NCI-H526 treated with DMSO at 0.1 percent for 48 hours (cell line): ENCODE data around the gene RNF123.

Experiments
- DNase-seq: peaks from one replicate; lab custom pipeline; 2025; lab: John Stamatoyannopoulos, UW

RNF123 gene

DNA sequence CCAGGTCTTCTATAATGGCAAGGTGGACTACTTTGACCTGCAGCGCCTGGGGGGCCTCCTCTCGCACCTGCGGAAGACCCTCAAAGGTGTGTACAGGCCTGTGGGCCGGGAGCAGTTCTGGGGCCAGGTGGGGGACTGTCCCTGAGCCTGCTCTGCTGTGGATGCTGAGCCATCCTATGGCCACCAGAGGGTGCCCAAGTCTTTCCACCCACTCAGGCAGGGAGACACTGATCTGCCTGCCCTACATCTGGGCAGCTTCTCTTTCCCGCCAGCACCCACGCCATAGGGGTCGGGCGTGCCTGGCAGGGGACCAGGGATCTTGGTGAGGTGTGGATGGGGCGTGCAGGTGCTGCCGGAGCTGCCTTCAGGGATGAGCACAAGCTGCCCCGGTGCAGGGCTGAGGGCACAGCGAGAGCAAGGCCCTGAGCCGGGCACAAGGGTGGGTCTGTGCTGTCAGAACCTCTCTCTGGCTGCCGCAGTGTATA is 14.1 kb downstream of the RNF123 start:
- DNase-seq: peak; percentile 18

DNA sequence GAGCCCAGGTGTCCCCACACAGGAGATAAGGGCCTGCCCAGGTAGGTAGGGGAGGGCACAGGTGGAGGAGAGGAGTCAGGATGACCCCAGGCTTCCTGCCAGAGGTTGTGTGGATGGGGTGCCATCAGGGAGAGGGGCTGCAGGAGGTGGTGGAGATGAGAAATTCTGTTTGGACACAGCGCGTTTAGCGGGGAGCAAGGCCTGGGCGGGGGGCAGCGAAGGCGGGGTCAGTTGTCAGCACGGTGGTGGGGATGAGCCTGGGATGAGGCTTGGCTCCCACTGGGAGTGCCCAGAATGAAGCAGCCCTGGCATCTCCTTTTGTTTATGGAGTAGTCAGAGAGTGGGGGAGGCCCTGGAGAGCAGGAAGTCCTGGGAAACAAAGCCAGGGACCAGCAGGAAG is 14.6 kb downstream of the RNF123 start:
- DNase-seq: no peak

- DNase-seq: no peak
Measured at GRCh38 chr3:49704629-49705028, 15.3 kb downstream of the RNF123 start.

DNA sequence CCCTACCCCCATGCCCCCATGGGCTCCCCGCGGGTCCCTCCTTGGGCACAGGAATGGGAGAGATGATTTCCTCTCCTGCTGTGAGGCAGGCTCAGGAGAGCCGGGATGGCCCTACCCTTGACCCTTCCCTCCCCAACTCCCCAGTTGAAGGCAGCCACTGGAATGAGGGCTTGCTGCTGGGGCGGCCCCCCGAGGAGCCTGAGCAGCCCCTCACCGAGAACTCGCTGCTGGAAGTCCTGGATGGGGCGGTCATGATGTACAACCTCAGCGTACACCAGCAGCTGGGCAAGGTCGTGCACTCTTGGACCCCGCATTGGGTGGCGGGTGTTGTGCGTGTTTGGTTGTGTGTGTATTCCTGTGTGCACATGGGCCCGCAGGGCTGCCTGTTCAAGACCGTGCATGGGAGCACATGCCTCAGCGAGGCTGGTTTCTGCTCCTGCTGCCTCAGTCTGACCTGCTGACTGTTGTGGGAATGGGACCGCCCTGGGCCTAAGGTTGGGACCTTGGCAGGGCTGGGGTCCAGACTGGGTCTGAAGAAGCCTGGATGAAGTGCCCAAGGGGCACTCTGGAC is 16.1 kb downstream of the RNF123 start:
- DNase-seq: no peak

- no peak for DNase-seq
Measured at GRCh38 chr3:49706456-49707112, 17.2 kb downstream of the RNF123 start.

DNA sequence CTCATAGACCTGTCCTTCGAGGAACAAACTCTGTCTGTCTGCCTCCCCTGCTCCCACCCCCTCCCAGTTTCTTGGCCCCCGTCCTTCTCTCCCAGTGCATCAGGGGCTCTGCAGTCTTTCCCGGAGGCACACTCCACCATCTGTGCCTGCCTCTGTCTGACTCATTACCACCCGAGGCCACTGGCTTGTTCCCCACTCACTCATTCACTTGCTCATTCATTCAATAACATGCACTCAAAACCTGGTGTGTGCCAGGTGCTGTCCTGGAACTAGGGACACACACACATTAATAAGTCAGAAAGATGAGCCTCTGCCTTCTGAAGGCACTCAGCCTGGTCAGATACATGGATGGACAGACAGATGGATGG is 17.7 kb downstream of the RNF123 start:
- DNase-seq: no peak

DNA sequence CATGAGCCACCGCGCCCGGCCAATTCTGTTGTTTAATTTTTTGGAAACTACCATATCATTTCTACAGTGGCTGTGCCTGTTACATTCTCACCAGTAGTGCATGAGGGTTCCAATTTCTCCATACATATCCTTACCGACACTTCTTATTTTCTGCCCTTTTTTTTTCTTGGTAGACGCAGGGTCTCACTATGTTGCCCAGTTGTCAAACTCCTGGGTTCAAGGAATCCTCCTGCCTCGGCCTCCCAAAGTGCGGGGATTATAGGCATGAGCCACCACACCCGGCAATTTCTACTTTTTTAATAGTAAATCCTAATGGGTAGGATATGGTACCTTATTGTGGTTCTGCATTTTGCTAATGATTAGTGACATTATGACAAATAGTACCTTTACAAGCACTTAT is 20.5 kb downstream of the RNF123 start:
- DNase-seq: no peak

DNA sequence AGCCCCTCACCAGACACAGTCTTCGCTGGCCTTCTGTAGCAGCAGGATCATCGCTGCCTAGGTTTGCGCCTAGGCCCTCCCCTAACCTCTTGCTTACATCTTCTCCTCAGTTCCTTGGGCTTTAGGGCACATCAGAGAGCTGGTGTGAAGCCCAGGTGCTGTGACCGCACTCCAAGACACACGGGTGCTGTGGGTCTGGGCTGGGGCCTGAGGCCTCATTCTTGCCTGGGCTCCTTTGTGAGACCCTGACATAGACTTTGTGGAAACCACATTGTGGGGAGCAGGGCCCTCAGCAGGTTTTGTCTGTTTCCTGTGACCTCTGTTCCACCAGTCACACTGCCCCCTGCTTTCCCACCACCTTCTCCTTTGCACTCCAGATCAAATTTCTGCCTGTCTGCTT is 22.1 kb downstream of the RNF123 start:
- DNase-seq: no peak

DNA sequence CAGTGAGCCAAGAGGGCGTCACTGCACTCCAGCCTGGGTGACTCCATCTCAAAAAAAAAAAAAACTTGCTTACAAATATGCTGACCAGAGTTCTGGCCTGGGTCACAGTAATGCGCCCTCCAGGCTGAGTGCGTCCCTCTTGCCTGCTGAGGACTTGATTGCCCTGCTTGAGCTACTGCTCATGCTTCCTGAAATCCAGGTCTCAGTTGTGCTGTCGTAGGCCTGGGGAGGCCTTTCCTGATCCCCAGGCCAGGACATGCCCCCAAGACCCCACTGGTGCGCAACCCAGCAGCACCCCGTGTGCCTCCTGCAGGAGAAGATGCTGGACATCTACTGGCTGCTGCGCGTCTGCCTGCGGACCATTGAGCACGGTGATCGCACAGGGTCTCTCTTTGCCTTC is 22.8 kb downstream of the RNF123 start:
- no peak for DNase-seq

DNA sequence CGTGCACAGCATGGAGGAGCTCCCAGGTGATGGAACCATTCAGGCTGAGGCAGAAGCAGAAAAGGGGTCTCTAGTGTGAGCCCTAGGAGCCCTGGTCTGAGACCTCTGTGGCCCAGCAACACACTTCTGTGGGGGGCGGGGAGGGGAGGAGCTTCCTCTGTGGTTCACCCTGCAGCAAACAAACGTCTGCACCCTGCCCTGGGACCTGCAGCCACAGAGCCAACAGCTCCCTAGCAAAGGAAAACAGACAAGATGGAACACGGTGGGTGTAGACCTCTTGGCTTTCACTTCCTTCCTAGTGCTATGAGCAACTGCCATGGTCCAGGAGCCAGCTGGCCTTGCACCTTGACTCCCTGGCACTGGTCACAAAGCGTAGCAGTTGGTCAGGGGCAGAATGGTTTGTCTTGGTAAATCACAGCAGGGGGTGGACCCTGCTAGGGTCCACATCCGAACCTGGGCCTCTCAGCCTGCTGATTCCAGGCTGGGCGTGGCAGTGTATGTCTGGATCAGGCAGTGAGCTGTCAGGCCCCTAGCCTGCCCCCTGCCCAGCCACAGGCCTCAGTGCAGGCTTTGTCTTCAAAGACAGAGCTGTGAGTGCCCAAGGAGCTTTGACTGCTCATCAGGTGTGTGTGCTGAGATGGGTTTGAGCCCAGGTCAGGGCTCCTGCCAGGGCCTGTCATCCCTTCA is 23.4 kb downstream of the RNF123 start:
- DNase-seq: no peak

- DNase-seq: no peak
Measured at GRCh38 chr3:49713336-49714105, 24.2 kb downstream of the RNF123 start.

GRCh38 chr3:49714728-49715550 is 25.6 kb downstream of the RNF123 start:
- DNase-seq: no peak

DNA sequence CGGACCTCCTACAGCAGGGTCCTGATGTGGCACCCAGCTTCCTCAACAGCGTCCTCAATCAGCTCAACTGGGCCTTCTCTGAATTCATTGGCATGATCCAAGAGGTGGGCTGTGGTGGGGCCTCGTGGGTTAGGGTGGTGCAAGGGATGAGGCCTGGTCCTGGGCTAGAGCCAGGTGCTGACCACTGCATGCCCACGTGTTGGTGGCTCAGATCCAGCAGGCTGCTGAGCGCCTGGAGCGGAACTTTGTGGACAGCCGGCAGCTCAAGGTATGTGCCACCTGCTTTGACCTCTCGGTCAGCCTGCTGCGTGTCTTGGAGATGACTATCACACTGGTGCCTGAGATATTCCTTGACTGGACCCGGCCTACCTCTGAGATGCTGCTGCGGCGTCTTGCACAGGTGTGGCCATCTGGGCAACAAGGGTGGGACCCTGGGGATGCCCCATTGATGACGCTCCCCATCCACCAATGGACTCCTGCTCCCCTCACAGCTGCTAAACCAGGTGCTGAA is 26.3 kb downstream of the RNF123 start:
- DNase-seq: no peak

- DNase-seq: no peak
Measured at GRCh38 chr3:49716169-49716568, 26.8 kb downstream of the RNF123 start.

GRCh38 chr3:49716691-49717210 is 27.4 kb downstream of the RNF123 start:
- DNase-seq: no peak

DNA sequence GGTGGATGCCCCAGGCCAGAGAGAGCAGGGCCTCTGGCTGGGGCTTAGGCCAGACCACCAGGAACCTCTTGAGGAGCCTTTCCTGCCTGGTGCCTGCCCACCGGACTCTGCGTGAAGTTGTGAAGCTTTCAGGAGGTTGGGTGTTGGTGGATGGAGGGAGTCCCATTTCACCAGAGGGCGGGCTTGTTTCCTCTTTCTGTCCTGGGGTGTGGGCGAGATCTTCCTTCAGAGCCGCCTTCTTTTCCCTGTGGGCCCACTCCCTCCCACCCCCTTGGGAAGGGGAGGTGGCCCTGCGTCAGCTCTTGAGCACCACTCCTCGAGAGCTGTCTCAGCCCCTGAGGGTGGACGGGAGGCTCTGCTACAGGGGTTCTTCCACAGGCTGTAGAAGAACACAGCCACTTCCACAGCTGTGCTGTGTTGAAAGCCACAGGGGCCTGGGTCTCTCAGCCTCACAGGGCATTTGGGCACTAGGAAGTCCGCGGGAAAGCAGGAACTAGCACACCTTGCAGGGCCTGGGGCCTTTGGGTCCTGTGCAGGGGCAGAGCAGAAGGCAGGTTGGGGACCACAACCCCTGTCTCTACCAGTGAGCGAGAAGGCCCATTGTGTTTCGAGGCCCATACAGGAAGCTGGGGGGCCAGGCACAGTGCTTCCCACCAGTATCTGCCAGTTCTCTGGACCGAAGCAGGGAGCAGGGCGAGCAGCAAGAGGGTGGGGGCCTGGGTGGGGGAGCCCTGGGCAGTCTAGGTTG is 28.0 kb downstream of the RNF123 start:
- DNase-seq: no peak

DNA sequence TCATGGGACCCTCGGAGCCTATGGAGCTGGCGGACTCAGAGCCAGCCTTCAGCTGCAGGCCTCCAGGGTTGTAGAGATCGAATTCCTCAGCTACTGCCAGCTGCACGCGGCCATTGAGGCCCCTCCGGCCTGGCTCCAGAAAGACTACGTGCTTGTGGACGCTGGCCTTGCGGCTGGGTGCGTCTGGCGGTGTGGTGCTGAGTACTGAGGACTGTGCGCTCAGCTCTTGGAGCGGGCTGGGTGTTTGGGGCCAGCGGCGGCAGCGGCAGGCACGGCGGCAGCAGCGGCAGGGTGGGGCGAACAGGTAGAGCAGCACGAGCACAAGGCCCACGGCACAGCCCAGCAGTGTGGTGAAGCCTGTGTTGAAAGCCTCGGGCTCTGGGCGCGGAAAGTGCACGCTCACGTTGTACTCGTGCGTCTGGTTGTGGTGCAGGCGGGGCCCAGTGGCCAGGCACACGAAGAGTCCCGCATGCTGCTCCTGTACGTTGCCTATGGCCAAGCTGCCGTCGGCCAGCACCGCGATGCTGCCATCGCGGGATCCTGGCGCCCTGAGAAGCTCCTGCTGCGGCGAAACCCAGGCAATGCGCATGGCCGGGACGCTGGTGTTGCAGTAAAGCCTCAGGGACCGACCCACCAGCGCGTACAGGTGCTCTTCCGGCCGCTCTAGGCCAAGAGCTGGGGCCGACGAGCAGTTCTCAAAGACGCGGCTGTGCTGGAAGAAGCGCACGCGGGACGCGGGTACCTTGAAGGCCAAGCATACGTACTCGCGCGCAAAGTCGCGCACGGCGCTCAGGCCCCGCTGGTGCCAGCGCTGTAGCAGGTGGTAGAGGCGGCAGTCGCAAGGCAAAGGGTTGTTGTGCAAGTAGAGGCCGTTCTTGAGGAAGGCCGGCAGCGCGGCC is 28.9 kb downstream of the RNF123 start:
- no peak for DNase-seq

GRCh38 chr3:49718858-49719213 is 29.5 kb downstream of the RNF123 start:
- no peak for DNase-seq

DNA sequence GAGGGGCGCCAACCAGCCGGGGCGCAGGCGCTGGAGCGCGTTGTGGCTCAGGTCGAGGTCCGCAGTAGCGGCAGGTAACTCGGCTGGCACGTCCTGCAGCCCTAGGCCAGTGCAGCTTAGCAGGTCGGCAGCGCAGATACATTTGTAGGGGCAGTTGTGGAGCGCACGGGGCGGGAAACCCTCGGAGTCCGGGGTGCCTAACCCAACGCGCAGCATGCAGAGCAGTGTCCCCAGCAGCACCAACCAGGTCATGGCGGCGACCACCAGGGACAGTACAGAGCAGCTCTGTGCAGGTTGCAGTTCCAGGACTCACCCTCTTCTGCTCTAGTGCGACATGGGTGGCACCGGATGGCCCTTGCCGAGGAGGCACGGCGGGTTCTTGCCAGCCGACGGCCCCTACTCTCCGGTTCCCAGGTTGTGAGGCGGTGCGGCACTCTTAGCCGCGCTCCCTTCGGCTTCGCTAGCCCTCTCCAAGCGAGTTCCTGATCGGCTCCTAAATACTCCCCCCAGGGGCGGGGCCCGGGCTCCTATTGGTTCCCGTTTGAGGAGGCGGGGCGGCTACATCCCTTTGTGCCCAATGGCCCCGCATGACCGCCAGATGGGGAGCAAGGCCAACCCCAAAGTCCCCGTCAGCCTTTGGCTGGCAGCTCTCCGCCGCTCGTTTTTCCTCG is 30.0 kb downstream of the RNF123 start, which contains the start of gene AMIGO3:
TSS of gene AMIGO3 (minus strand) at position 471 of the 671 bp plus-strand sequence. CDS start at position 252, 219 bp downstream.
- peak; percentile 84 for DNase-seq
